ENCODE results near the gene KCNH6.

Gene KCNH6

DNA sequence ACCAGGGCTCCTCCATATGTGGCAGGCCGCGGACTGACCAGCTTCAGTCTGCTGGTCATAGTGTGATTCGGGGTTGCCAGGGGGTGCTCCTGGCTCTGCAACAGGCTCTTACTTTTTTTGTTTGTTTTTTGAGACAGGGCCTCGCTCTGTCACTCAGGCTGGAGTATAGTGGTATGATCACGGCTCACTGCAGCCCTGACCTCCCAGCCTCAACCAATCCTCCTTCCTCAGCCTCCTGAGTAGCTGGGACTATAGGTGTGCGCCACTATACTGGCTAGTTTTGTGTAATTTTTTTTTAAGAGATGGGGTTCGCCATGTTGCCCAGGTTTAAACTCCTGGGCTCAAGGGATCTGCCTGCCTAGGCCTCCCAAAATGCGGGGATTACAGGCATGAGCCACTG, 11.8 kb upstream of the KCNH6 start:
- DNase-seq (ENCODE audit: low spot score): no peak

DNA sequence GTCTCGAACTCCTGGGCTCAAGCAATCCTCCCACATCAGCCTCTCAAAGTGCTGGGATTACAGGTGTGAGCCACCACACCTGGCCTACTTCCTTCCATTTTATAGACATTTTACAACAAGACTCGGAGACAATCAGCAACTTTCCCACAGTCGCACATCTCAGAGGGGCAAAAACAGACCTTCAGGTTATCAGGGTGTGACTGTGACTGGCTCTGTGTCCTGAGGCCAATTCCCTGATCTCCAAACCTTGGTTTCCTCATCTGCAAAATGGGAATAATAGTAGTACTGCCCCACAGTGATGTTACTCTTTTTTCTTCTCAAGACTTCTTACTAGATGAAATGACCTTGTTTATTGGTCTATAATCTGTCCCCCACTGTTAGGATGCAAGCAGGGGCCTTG, 10.8 kb upstream of the KCNH6 start:
- no peak for DNase-seq (ENCODE audit: low spot score)

DNA sequence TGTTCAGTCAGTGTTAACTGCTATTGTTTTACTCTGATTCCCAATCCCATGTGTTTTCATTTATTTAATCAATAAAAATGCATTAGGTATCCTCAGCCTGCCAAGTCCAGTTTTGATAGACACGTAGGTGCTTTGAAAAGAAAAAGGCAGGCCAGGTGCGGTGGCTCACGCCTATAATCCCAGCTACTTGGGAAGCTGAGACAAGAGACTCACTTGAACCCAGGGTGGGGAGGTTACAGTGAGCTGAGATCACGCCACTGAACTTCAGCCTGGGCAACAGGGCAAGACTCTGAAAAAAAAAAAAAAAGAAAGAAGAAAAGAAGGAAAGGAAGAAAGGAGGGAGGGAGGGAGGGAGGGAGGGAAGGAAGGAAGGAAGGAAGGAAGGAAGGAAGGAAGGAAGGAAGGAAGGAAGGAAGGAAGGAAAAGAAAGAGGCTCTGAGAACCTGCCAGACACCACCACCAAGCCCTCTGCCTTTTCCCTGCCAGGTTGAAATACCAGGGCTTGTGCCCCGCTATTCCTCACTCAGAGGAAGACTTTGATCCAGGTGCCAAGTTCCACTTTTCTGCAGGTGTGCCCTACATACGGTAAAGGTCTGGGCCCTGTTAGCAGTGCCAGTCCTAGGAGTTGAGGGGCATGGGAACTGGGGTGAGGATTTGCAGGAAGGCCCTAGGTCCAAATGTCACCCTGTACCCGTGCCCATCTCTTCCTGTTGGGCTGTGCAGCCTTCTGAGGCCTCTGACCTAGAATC, 10.1 kb upstream of the KCNH6 start:
- DNase-seq (ENCODE audit: low spot score): no peak

DNA sequence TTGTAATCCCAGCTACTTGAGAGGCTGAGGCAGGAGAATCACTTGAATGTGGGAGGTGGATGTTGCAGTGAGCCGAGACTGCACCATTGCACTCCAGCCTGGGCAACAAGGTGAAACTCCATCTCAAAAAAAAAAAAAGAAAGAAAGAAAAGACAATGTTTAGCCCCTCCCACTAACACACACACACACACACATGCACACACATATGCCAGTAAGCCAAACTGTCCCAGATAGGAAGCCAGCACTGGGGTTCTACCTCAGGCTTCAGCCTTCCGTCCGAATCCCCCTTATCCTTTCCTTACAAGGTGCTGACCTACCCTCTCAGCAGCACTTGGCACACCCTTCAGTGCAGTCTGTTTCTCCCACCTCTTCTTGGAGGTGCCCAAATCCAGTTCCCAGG, 8.7 kb upstream of the KCNH6 start:
- no peak for DNase-seq (ENCODE audit: low spot score)

DNA sequence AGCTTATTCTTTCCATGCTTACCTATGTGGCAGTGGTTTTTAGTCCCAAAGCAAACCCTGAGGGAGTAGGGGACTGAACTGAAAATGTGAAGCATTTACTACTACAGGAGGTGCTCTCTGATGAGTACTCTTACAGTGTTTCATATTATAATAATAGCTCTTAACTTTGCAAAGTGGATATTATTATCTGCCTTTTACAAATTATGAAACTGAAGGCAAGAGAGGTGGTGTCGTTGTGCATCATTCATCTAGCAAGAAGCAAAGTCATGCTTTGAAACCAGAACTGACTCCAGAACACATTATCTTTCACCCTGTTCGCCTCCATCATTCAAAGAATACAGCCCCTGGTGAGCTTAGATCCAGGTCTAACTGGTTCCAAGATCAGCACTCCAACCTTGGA, 8.2 kb upstream of the KCNH6 start:
- DNase-seq (ENCODE audit: low spot score): no peak

DNA sequence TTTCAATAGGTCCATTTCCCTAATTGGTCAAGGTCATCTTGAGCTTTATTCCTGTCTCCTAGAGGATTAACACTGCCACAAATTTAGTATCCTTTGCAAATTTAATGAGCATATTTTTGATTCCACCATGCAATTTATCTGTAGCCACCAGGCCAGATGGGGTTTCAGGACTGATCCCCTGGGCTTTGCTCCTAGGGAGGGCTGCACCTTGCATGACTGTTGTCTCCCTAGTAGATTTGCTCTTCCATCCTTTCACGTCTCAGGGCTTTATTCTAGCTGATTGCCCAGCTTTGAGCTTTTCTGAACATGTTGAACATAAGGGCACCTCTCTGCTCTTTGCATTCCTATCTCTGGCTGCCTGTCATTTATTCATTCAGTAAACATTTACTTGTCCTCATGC, 7.7 kb upstream of the KCNH6 start:
- DNase-seq (ENCODE audit: low spot score): no peak

DNA sequence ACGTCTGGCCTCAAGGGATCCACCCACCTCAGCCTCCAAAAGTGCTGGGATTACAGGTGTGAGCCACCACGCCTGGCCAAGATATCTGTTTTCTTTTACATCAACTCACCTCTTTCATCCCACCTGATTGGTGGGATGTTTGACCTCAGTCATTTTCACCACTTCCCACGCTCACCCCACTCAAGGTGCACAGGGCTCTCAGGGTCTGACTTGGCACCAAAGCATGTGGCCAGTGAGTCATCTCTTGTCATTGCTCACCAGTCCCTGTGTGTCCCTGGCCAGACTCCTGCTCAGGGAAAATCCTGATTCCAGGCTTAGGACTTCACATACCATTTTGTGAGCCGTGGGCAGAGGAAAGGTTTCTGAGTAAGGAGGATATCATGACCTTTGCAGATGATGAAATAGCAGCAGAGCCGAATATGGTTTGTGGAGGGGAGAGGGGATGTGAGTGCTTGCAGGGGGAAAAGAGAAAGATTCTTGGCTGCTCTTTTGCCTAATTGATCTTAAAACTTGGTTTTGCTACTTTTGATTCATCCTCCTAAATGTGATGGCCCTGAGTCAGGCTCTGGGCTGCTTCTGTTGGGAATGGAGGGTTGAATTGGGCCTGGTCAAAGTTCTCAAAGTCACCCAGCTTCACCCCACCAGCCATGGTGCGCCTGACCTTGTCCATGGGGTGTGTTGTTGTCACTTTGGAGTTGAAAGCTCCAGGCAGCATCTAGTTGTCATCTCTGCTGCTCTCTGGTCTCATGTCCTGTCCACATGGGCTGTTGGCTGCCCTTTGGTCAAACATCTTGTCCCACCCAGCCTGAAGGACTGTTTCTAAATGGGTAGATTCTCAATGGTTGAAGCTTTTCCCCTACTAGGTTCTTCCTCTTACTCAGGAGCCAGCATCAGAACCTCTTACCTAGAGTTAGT, 6.0 kb upstream of the KCNH6 start:
- no peak for DNase-seq (ENCODE audit: low spot score)

DNA sequence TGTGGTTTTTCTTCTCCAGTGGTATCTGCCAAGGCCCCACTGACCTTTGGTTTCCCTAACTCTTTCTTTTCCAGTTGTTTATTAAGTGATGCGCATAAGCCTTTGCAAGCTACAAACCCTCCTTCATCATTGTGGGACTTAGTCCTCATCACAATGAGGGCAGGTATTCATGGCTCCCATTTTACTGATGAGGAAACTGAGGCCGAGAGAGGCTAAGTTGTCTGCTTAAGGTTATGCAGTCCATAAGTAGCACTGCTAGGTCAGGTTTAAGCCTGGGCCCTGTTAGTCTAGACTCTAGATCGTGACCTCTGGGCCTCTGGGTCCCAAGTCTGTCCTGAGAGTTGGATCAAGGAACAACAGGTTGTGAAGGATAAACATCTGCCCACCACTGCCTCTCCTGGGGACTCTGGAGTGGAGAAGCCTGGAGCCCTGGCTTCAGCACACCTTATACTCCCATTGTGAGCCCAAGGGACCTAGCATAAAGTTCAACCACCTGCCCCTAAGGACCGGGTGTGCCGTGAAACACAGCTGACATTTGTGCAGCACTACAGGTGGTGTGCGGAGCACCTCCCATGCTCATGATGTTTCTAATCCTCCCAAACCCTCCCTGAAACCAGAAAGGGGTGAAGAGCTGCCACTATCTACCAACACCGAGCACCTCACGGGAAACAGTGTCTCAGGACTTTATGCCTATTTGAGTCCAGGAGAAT, 5.2 kb upstream of the KCNH6 start:
- no peak for DNase-seq (ENCODE audit: low spot score)

DNA sequence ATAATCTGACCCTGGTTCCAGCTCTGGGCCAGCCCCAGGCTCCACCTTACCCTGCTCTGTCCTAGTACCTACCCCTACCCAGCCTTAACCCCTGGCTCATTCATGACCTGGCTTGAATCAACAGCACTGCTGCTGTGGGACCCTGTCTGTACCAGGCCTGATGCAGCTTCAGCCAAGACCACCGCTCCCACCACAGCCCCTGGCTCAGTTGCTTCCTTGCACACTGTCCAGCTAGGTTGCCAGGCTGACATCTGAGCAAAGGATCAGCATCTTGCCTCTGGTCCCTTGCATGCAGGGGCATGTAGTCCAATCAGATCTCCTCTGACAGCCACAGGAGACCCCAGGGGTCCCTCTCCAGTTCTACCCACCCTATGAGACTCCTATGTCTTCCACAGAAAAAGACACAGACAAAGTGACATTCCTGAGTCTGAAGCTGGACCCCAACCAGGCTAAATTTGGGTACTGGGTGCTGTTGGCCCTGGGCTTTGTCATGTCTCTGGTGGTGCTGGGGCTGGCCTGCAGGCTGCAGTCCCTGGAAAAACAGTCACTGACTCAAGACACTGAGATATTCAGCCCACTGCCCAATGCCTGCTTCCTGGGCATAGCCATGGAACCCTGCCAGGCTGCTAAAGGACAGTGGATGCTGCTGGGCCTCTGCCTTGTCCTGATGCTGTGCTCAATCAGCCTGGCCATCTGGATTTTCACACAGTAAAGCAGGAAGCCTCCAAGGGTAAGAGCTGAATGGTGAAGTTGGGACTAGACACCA, 3.9 kb upstream of the KCNH6 start:
- no peak for DNase-seq (ENCODE audit: low spot score)

DNA sequence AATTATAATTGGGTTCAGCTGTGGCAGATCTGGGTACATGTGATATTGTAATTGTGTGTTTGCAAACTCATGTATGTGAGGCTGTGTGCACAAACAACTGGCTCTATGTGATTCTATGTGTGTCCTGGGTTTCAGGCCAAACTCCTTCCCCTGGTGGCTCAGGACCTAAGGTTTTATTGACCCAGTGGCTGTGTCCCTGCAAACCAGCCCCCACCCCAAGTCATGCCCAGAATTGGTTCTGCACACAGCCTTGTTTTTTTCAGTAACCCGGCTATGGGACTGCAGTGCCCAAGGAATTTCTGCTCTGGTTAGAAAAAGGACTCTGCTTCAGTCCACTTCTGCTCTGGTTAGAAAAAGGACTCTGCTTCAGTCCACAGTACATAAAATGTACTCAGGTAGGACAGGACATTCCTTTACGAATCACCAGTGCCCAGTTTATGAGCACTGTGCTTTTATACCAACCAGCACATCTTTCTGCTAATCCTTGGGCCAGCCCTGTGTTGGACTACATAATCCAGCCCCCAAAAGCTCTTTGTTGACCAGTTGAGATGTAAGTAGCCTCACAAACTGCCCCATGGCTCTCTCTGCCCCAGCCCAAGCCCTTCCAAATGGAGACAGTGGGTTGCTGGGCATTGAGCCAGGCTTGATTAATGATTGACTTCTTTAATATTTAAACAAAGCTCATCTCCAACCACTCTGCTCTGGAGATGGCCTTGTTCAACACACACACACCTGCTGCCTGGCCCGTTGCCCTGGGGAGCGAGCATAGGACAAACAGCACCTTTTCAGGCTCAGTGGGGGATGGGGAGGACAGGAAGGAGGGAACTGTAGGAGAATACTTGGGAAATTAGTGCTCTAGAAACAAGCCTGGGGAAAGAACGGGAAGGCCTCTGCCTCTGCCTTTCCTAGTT, 2.9 kb upstream of the KCNH6 start:
- DNase-seq (ENCODE audit: low spot score): no peak

DNA sequence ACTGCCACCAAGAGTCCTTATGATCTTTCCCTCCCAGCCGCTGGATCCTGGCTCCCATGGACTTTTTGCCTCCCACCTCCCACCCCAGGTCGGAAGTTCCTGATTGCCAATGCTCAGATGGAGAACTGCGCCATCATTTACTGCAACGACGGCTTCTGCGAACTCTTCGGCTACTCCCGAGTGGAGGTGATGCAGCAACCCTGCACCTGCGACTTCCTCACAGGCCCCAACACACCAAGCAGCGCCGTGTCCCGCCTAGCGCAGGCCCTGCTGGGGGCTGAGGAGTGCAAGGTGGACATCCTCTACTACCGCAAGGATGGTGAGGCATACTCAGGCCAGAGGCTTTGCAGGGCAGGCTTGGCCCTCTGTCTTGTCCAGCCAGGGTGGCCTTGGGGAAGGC, 893 bp downstream of the KCNH6 start:
- no peak for DNase-seq (ENCODE audit: low spot score)

DNA sequence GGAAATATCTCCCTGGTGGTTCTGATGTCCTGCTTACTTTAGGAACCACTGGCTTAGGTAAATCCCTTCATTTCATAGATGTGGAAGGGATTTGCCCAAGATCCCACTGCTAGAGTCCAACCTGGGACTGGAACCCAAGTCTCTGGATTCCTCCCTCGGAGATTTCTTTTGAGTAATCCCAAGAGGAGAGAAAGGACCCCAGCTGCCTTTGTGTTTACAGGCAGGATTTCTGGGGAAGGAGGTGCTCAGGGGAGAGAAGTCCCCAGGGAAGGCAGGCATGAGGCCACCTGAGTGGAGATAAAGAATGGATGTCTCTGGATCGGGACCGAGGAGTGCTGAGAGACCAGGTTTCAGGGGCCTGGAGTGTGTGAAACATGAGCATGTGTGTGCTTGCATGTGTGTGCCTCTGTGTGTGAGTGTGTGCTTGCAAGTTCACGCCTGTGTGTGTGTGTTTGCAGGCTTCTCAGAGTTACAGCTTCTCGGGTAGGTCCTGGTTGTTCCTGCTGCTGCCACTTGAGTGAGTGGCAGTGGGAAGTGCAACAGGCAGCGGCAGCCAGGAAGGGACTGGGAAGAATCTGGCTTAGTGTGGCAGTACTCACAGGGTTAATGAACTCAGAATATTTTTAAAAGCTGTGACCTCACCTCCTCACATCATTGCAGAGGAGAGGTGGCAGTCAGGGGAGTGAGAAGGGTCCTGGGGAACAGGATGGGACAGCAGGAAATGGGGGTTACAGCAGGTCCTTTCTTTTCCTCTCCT, 2.2 kb downstream of the KCNH6 start:
- DNase-seq (ENCODE audit: low spot score): no peak

DNA sequence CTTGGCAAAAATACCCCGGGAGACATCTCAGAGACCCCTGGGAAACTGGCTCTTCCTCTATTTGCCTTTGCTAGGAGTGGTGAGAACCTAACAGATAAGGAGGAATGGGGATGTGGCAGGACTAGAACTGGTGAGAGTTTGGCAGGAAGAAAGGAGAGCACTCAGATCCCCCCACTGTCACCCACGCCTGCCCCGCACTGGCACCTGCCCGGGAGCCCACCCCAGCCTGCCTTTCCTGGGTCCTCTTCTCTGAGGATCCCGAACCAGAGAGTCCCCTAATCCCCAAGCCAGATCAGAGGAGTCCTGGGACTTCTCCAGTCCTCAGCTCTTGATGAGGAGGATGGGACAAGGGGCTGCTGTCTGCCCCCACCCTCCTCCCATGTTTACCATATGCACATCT, 3.7 kb downstream of the KCNH6 start:
- DNase-seq (ENCODE audit: low spot score): no peak

DNA sequence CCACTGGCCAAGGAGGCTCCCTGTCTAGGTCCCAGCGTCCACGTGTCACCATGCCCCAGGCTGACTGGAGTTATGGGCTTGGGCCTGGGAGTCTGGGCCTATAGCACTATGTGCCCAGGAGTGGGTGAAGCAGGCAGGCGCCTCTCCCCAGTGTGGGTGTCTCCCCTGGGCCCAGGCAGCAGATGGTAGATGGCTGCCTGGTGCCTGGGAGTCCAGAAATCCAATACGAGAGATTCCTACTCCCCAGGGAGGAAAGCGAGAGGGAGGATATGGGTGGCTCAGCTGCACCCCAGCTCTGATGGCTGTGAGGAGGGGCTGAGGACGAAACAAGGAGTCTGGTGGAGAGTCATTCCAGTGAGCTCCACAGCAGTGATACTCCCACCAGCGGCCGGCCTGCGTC, 5.0 kb downstream of the KCNH6 start:
- no peak for DNase-seq (ENCODE audit: low spot score)

DNA sequence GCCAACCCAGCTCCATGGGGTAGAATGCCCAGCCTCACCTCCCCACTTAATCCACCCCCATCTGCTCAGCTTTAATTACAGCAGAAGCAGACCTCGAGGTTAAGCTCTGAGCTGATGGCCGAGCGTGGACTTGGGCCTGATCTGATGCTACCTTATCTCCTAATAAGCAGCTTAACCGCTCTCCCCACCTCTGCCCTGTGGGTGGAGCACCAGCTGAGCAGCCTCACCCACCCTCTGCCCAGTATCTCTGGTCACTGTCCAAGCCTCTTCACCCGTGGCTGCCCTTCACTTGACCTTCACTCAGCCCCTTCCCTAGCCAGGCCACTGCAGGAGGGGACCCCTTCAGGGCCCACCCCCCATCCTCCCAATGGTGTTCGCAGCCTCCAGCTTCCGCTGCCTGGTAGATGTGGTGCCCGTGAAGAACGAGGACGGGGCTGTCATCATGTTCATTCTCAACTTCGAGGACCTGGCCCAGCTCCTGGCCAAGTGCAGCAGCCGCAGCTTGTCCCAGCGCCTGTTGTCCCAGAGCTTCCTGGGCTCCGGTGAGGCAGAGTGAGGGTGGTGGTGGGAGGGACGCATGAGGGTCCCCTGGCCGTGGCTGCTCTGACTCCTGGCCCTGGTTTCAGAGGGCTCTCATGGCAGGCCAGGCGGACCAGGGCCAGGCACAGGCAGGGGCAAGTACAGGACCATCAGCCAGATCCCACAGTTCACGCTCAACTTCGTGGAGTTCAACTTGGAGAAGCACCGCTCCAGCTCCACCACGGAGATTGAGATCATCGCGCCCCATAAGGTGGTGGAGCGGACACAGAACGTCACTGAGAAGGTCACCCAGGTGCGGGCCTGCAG, 6.8 kb downstream of the KCNH6 start:
- DNase-seq (ENCODE audit: low spot score): no peak

DNA sequence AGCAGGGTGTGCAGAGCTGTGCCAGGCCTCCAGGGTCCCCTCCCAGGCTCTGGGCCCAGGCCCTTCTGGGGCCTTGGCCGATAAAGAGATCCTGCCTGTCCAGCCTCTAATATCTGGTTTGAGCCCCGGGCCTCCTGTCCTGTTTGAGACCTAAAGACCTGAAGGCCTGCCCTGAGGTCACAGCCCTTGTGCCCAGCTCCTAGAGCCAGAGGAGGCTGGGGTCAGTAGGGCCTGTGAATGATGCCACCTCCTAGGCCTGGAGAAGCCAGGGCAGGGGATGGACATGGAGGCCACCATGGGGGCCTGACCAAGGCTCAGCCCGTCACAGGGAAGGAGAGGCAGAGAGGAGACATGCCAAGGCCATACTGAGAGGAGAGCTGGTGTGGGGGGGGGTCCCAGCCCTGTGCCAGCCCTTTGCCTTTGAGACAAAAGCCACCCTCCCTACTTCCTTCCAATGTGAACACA, 7.4 kb downstream of the KCNH6 start:
- no peak for DNase-seq (ENCODE audit: low spot score)

DNA sequence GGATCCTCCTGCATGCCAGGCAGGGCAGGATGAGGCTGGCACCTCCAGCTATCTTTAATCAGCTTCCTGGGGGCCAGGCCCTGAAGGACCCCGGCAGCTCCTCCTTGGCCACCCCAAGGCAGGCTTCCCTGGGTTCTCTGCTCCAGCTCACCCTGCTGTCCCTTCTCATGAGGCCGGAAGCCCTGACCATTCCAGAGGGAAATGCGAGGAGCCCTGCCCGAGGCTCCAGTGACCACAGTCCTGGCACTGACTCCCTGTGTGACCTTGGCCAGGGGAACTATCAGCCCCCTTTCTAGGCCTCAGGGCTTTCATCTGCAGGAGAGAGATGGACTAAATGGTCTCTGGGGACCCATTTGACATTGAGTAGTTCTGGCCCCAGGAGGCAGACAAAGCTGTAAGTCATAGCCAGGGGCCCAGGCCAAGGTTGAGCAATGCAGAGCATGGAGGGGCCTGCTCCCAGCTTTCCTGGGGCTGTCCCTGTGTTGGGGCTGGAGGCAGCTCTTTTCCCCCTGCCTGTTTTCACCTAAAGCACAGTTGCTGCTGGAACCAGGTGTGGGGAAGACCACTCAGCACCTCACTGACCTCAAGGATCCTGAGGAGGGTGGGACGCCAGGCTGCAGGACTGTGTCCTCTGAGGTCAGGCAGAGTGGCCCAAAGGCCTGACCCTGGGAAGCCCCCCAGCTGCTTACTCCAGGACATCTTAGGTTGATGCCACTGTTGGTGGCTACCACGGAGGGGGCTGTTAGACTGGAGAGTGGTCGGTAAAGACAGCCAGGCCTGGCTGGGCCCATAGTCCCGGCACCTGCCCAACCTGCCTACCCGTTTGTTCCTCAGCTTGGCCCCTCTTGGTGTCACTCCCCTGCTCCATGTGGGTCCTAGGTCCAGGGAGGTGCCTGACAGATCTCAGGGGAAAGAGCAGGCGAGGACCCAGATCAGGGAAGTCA, 8.1 kb downstream of the KCNH6 start:
- no peak for DNase-seq (ENCODE audit: low spot score)

Data from CD4-positive, alpha-beta T cell treated with Interleukin-15 for 4 hours (primary cell).